Common myeloid progenitor, CD34-positive (primary cell): ENCODE measurements around the gene GCC2.
A peak's percentile ranks its signal among the peaks of the same experiment; 100 is the strongest.

Source experiments
- CTCF ChIA-PET: fragments of 350-600 bp; sonication (Branson Sonifier 250); formaldehyde crosslinking; loops from one replicate; lab custom pipeline; 2021; ENCODE audit warnings: antibody characterized with exemption; lab: Charles Lee
- POLR2A ChIA-PET: fragments of 350-600 bp; sonication (Branson Sonifier 250); formaldehyde crosslinking; loops from one replicate; lab custom pipeline; 2021; ENCODE audit warnings: antibody characterized with exemption; lab: Charles Lee
- DNase-seq, 3 donors: peaks; one replicate each; pipeline versions ENCODE4 v3.0.0 to v3.0.0-alpha.2; 2013
- H3K27ac ChIP-seq, 2 experiments: 1 replicate in 1 of 2; 2 replicates in 1 of 2; pipeline ENCODE4 v1.7.0; 2013; ENCODE audit warnings: inconsistent platforms in 2 of 2, low read length in 2 of 2, mild to moderate bottlenecking in 2 of 2, low read depth in 1 of 2, moderate library complexity in 1 of 2; ENCODE audit not compliant: severe bottlenecking in 2 of 2, insufficient read depth in 1 of 2, poor library complexity in 1 of 2
- H3K27me3 ChIP-seq, 5 experiments: replicated peaks in 2 of 5; 1 replicate in 3 of 5; 2 replicates in 2 of 5; pipeline versions ENCODE4 v1.6.1 to v1.7.0; 2013; ENCODE audit warnings: low read length in 4 of 5, mild to moderate bottlenecking in 2 of 5, moderate library complexity in 2 of 5, inconsistent platforms in 1 of 5; ENCODE audit not compliant: insufficient read depth in 5 of 5, control insufficient read depth in 4 of 5
- H3K36me3 ChIP-seq, 4 experiments: 1 replicate in 2 of 4; 2 replicates in 2 of 4; pipeline versions ENCODE4 v1.6.1 to v1.7.0; 2013; ENCODE audit warnings: low read length in 3 of 4, control low read depth in 1 of 4, mild to moderate bottlenecking in 1 of 4; ENCODE audit not compliant: control insufficient read depth in 4 of 4, insufficient read depth in 4 of 4
- H3K4me1 ChIP-seq, 4 experiments: 1 replicate in 3 of 4; 2 replicates in 1 of 4; pipeline versions ENCODE4 v1.6.1 to v1.7.1; 2013; ENCODE audit warnings: low read length in 3 of 4, mild to moderate bottlenecking in 3 of 4, control low read depth in 1 of 4, inconsistent platforms in 1 of 4, moderate library complexity in 1 of 4; ENCODE audit not compliant: control insufficient read depth in 4 of 4, insufficient read depth in 4 of 4; ENCODE audit errors: control extremely low read depth in 1 of 4
- H3K4me3 ChIP-seq, 7 experiments: 1 replicate in 4 of 7; 2 replicates in 3 of 7; pipeline versions ENCODE4 v1.5.1 to v1.7.0; 2013; ENCODE audit warnings: mild to moderate bottlenecking in 7 of 7, low read length in 6 of 7, moderate library complexity in 6 of 7, inconsistent platforms in 2 of 7, low read depth in 2 of 7, control low read depth in 1 of 7; ENCODE audit not compliant: insufficient read depth in 4 of 7, control insufficient read depth in 1 of 7; ENCODE audit errors: extremely low read depth in 1 of 7
- H3K9me3 ChIP-seq, 5 experiments: 1 replicate in 4 of 5; 2 replicates in 1 of 5; pipeline versions ENCODE4 v1.6.1 to v1.7.1; 2013; ENCODE audit warnings: low read length in 4 of 5, mild to moderate bottlenecking in 2 of 5, inconsistent platforms in 1 of 5, low read depth in 1 of 5, moderate library complexity in 1 of 5; ENCODE audit not compliant: control insufficient read depth in 4 of 5, insufficient read depth in 2 of 5; ENCODE audit errors: control extremely low read depth in 1 of 5
- WGBS: methylation state at CpG from one replicate; pipeline ENCODE4 v1.1.5; 2013; ENCODE audit not compliant: insufficient coverage; 5-methylcytosine and 5-hydroxymethylcytosine counted together

Gene GCC2

DNA sequence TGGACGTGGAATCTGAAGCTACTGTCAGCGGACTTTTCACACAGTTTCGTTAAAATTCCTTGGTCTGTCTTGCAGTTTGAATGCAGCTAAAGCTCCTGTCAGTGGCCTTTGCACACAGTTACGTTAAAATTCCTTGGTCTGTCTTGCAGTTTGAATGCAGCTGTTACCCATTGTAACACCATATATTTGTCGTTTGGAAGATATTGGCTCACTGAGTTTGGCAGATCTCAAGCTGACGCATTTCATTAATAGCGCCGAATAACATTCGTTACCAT lies 86.3 kb downstream of the GCC2 start:
- CTCF ChIA-PET = interaction anchor here (1.0 to 1.7 kb wide), 5 partner anchors 12 to 49 kb away, joined by 4 to 5 read pairs (median 4); no protein-coding TSS in a partner anchor
- Histone ChIP-seq H3K27ac (peak overlapping the region in 1 of 2 experiments; percentile 79), H3K36me3 (peaks cover 0 to 5% (median 0%) of the 10 kb centered on the region in 4 experiments), H3K4me1 (peaks cover 11 to 32% (median 21%) of the 10 kb centered on the region in 4 experiments), H3K27me3 (no peaks in the 10 kb centered on the region), H3K9me3 (no peaks in the 10 kb centered on the region), H3K4me3 (peak overlapping the region in 6 of 7 experiments; percentile 84 to 95 (median 86))
- POLR2A ChIA-PET = no interaction called here
- WGBS = 39% methylated on average over 9 of the region's 9 CpGs
- DNase-seq = no peak

GRCh38 chr2:108536133-108536780 lies 87.3 kb downstream of the GCC2 start:
- Histone ChIP-seq H3K4me3 (peak overlapping the region in 1 of 7 experiments; percentile 1), H3K36me3 (peaks cover 0 to 5% (median 0%) of the 10 kb centered on the region in 4 experiments), H3K9me3 (no peaks in the 10 kb centered on the region), H3K27ac (no peak overlapping the region), H3K4me1 (peaks cover 11 to 29% (median 20%) of the 10 kb centered on the region in 4 experiments), H3K27me3 (no peaks in the 10 kb centered on the region)
- POLR2A ChIA-PET = no interaction called here
- DNase-seq = no peak
- WGBS = 94% methylated on average over 5 of the region's 7 CpGs
- CTCF ChIA-PET = interaction anchor here (1.0 to 1.5 kb wide), 3 partner anchors 13 to 48 kb away, joined by 4 to 5 read pairs (median 4); no protein-coding TSS in a partner anchor

DNA sequence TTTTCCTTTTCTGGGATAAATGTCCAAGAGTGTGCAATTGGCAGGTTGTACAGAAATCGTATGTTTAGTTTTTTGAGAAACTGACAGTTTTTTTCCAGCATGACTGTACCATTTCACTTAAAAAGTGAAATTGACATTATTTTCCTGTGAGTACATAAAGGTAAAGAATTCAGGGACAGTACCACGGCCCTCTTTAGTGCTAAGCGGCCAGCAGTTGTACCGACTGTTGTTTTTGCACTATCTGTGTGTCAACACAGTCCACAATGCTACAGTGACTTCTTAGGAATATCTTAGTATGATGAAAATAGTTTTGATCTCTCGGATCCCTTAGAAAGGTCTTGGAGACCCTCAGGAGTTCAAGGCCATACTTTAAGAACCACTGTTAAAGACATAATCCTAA lies 87.9 kb downstream of the GCC2 start:
- Histone ChIP-seq H3K27ac (no peak overlapping the region), H3K4me3 (no peak overlapping the region), H3K4me1 (peaks cover 11 to 29% (median 20%) of the 10 kb centered on the region in 4 experiments), H3K36me3 (peaks cover 0 to 5% (median 0%) of the 10 kb centered on the region in 4 experiments), H3K27me3 (no peaks in the 10 kb centered on the region), H3K9me3 (no peaks in the 10 kb centered on the region)
- 100% methylated on average over 1 of the region's 5 CpGs for WGBS
- no peak for DNase-seq
- ChIA-PET CTCF (no interaction called here), POLR2A (no interaction called here)

DNA sequence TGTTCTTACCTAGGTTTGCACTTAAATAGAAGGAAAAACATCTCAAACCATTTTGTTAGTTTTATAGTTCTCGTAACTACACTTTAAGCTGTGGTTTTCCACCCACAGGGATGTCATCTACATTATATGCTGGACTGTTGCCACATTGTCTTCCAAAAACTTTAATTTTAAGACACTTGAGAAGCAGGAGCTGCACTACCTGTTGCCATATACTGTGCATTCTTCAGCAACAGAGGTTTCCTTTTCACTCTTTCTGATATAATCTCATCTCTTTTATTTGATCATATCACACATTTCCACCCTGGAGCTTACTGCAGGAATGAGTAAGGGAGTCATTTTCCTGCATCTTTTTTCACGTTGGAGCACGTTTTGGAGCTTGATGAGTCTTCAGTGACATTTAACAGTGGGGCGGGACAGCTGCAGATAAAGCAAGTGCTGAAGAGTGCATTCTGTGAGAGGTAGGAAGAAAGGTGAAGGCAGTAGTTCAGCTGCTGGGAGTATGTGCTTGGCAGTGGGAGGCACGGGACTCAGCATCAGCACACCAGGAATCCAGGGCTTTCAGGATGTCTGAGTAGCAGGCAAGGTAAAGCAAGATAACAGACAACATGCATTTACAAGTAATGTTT lies 89.1 kb downstream of the GCC2 start:
- CTCF ChIA-PET = interaction anchor here (1.0 kb wide), 1 partner anchor 187 kb away, joined by 3 read pairs; no protein-coding TSS in a partner anchor

GRCh38 chr2:108541451-108541850 lies 92.4 kb downstream of the GCC2 start:
- Histone ChIP-seq H3K27ac (no peak overlapping the region), H3K4me1 (peaks cover 0 to 9% (median 4%) of the 10 kb centered on the region in 4 experiments), H3K36me3 (peaks cover 0 to 8% (median 4%) of the 10 kb centered on the region in 4 experiments), H3K9me3 (peaks cover 0 to 4% (median 0%) of the 10 kb centered on the region in 5 experiments), H3K4me3 (no peak overlapping the region), H3K27me3 (no peaks in the 10 kb centered on the region)
- 100% methylated on average over 3 of the region's 4 CpGs for whole genome bisulfite sequencing
- POLR2A ChIA-PET = interaction anchor here (0.7 kb wide), 1 partner anchor 8 kb away, joined by 7 read pairs; the partner anchor contains the start of gene LIMS1
- CTCF ChIA-PET = interaction anchor here (0.5 to 1.3 kb wide), 6 partner anchors 8 to 175 kb away, joined by 3 read pairs; no protein-coding TSS in a partner anchor
- DNase-seq = no peak

More for the DNA sequence above, 89.1 kb downstream of the GCC2 start:
- Histone ChIP-seq H3K9me3 (peaks cover 0 to under 1% (median 0%) of the 10 kb centered on the region in 5 experiments), H3K4me3 (no peak overlapping the region), H3K4me1 (peaks cover 11 to 30% (median 18%) of the 10 kb centered on the region in 4 experiments), H3K27ac (no peak overlapping the region), H3K36me3 (peaks cover 0 to 8% (median 4%) of the 10 kb centered on the region in 4 experiments), H3K27me3 (no peaks in the 10 kb centered on the region)
- WGBS = 66% methylated on average over 5 of the region's 5 CpGs
- DNase-seq = no peak
- POLR2A ChIA-PET = no interaction called here

DNA sequence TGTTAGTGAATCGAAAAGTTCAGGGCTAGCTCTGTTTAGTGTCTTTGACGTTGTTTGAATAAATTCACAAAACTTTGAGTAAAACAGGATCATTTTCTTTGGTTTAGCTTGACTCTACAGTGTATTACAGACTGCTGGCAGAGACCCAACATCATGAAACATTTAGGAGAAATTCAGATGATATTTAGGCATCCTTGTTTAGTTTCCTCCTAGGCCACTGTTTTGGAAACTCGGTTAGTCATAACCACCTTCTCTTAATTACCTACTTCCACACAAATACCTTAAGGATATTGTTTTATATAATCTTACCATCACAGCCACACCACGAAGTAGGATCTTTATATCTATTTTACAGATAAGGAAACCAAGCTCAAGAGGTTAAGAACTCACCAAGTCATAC lies 93.1 kb downstream of the GCC2 start:
- 100% methylated on average over 2 of the region's 4 CpGs for WGBS
- Histone ChIP-seq H3K9me3 (peaks cover 0 to 4% (median 0%) of the 10 kb centered on the region in 5 experiments), H3K4me3 (no peak overlapping the region), H3K27ac (no peak overlapping the region), H3K36me3 (peaks cover 0 to 10% (median 4%) of the 10 kb centered on the region in 4 experiments), H3K27me3 (no peaks in the 10 kb centered on the region), H3K4me1 (peaks cover 0 to 6% (median 2%) of the 10 kb centered on the region in 4 experiments)
- CTCF ChIA-PET = interaction anchor here (0.8 to 1.3 kb wide), 5 partner anchors 9 to 45 kb away, joined by 3 read pairs; no protein-coding TSS in a partner anchor
- DNase-seq = no peak
- POLR2A ChIA-PET = interaction anchor here (0.7 kb wide), 1 partner anchor 8 kb away, joined by 7 read pairs; the partner anchor contains the start of gene LIMS1
